Pancreas (tissue), 10 donors: ENCODE results near the gene KLHL15. TPM values are rescaled to one million over a fixed set of nuclear protein-coding genes. Genes with fewer than 3 reads are reported as not detected.
A peak's percentile ranks its signal among the peaks of the same experiment; 100 is the strongest.

ENCODE experiments used
- ATAC-seq, 4 donors: fragments of 200-7000 bp; cut with Tn5 transposase; one replicate each; pipeline versions ENCODE4 v1.8.0 to v1.9.1; 2020; ENCODE audit warnings: mild to moderate bottlenecking in 4 of 4, moderate library complexity in 4 of 4
- DNase-seq, 6 donors: peaks; one replicate each; pipeline ENCODE4 v3.0.0-alpha.2; 2020
- FAIRE-seq: peaks from 2 replicates; lab custom pipeline; 2012; peaks lifted over from hg19 to GRCh38; lab: Jason Lieb, UNC
- H3K27ac ChIP-seq, 4 donors: fragments of 200-600 bp; sonication (generic); 1 replicate in 3 of 4; 2 replicates in 1 of 4; pipeline versions ENCODE4 v1.5.0 to v1.8.0; 2020
- H3K27me3 ChIP-seq, 4 donors: fragments of 200-600 bp; one replicate each; pipeline ENCODE4 v1.8.0; 2021
- H3K36me3 ChIP-seq, 3 donors: fragments of 200-600 bp; sonication (generic) in 1 of 3; one replicate each; pipeline versions ENCODE4 v1.5.0 to v1.8.0; 2020 to 2021
- H3K4me1 ChIP-seq, 3 donors: fragments of 200-600 bp; one replicate each; pipeline ENCODE4 v1.8.0; 2021
- H3K4me3 ChIP-seq, 4 donors: fragments of 200-600 bp; sonication (generic) in 2 of 4; one replicate each; pipeline versions ENCODE4 v1.5.0 to v1.8.0; 2020 to 2021
- H3K9me3 ChIP-seq, 4 donors: fragments of 200-600 bp; one replicate each; pipeline ENCODE4 v1.8.0; 2021
- CTCF ChIP-seq, 4 donors: fragments of 200-600 bp; sonication (generic) in 3 of 4; IDR thresholded peaks; one replicate each; pipeline versions ENCODE4 v1.5.0 to v1.8.0; 2021; ENCODE audit warnings: antibody characterized with exemption in 4 of 4
- WGBS, 2 donors: extraction: QIAGEN DNeasy Blood & Tissue Kit; methylation state at CpG; one replicate each; pipeline ENCODE4 v1.1.7; 2013; 5-methylcytosine and 5-hydroxymethylcytosine counted together
- intact Hi-C, 3 donors: fragments of 100-400 bp; cut with DNase I; formaldehyde crosslinking; loops; one replicate each; pipeline versions ENCODE4 v1.11.1 to v1.14.2; 2022
- polyA plus RNA-seq, 2 donors: library from polyadenylated mRNA; stranded (reverse); fragments of 200-250 nt; gene quantifications; one replicate each; pipeline ENCODE4 v1.2.3, GENCODE V29; 2013
- total RNA-seq, 6 donors: library from RNA; stranded (reverse); fragmentation: NEBNext Ultra II Directional in 4 of 6; extraction: Animal tissue kit (Norgen Biotek cat#: 25700) in 4 of 6; gene quantifications; one replicate each; pipeline versions ENCODE4 v1.2.1 to v1.2.4, GENCODE V29; 2021 to 2023
- donor health status: healthy with polysubstance abuse.
- donor health status: DM: no; HTN: no; CAD: no; lungs with moderate emphysema.
- donor health status: DM: no; HTN: no; CAD: no.
- donor health status: control.
- donor health status: control.
- donor health status: Bipolar disorder and iron deficiency.
- donor health status: DM: yes; HTN: yes; CAD: no.
- donor health status: DM: no; HTN: no; CAD: no.
- donor health status: DM: no; HTN: no; CAD: no.
- donor health status: DM: yes; HTN: yes; CAD: no.

Gene KLHL15
- total and polyA plus RNA-seq, 8 donors, result 1.2 to 4.7 (median 4.2) TPM

GRCh38 chrX:23964191-23964590 is 62.8 kb downstream of the KLHL15 start:
- Histone ChIP-seq H3K9me3 (no peaks in the 10 kb centered on the region), H3K36me3 (no peaks in the 10 kb centered on the region), H3K27ac (no peak overlapping the region), H3K27me3 (peaks cover 0 to 4% (median 0%) of the 10 kb centered on the region in 4 donors), H3K4me3 (no peak overlapping the region), H3K4me1 (no peaks in the 10 kb centered on the region)
- no peak for TF ChIP-seq CTCF (IDR thresholded peaks at IDR 0.05)
- intact Hi-C loops, result no loop called here
- DNase-seq (no peak), FAIRE-seq (peak; percentile 51), ATAC-seq (no peak)
- 69 to 73% methylated on average over 5 of the region's 5 CpGs for WGBS, 2 donors

GRCh38 chrX:23959781-23960180 is 67.2 kb downstream of the KLHL15 start:
- no peaks in the 10 kb centered on the region for H3K4me1 ChIP-seq
- H3K27me3 ChIP-seq, result peaks cover 0 to 4% (median 2%) of the 10 kb centered on the region in 4 donors
- no peak overlapping the region for H3K27ac ChIP-seq
- WGBS, 2 donors, result 91 to 92% methylated on average over 3 of the region's 3 CpGs
- FAIRE-seq (no peak), DNase-seq (no peak), ATAC-seq (no peak)
- intact Hi-C loops, result no loop called here
- no peaks in the 10 kb centered on the region for H3K36me3 ChIP-seq
- TF ChIP-seq CTCF (IDR thresholded peaks at IDR 0.05), result no peak
- no peak overlapping the region for H3K4me3 ChIP-seq
- H3K9me3 ChIP-seq, result no peaks in the 10 kb centered on the region

- Histone ChIP-seq H3K4me3 (no peak overlapping the region), H3K36me3 (no peaks in the 10 kb centered on the region), H3K4me1 (no peaks in the 10 kb centered on the region), H3K9me3 (no peaks in the 10 kb centered on the region), H3K27ac (no peak overlapping the region), H3K27me3 (peaks cover 0 to 4% (median under 1%) of the 10 kb centered on the region in 4 donors)
- DNase-seq, result no peak
- FAIRE-seq, result no peak
- intact Hi-C loops, result no loop called here
- no peak for ATAC-seq
- 44 to 46% methylated on average over 4 of the region's 4 CpGs for WGBS, 2 donors
- no peak for TF ChIP-seq CTCF (IDR thresholded peaks at IDR 0.05)
Measured at GRCh38 chrX:23954396-23954795, 72.6 kb downstream of the KLHL15 start.

GRCh38 chrX:23953908-23954269 is 73.1 kb downstream of the KLHL15 start:
- no peaks in the 10 kb centered on the region for H3K9me3 ChIP-seq
- no peak for FAIRE-seq
- peaks cover 0 to 4% (median 0%) of the 10 kb centered on the region in 4 donors for H3K27me3 ChIP-seq
- H3K4me1 ChIP-seq, result no peaks in the 10 kb centered on the region
- H3K27ac ChIP-seq, result no peak overlapping the region
- no peak for TF ChIP-seq CTCF (IDR thresholded peaks at IDR 0.05)
- 86 to 88% methylated on average over 11 of the region's 11 CpGs for WGBS, 2 donors
- DNase-seq, result no peak
- no peak for ATAC-seq
- H3K4me3 ChIP-seq, result no peak overlapping the region
- H3K36me3 ChIP-seq, result no peaks in the 10 kb centered on the region
- intact Hi-C loops, result no loop called here

- H3K9me3 ChIP-seq, result no peaks in the 10 kb centered on the region
- no peaks in the 10 kb centered on the region for H3K4me1 ChIP-seq
- peak in 1 of 4 donors; percentile 26 for ATAC-seq
- FAIRE-seq, result no peak
- H3K36me3 ChIP-seq, result no peaks in the 10 kb centered on the region
- intact Hi-C loops, result no loop called here
- DNase-seq, result no peak
- WGBS, 2 donors, result 54 to 61% methylated on average over 9 of the region's 9 CpGs
- no peak overlapping the region for H3K4me3 ChIP-seq
- peaks cover 0 to 2% (median 0%) of the 10 kb centered on the region in 4 donors for H3K27me3 ChIP-seq
- H3K27ac ChIP-seq, result no peak overlapping the region
- no peak for TF ChIP-seq CTCF (IDR thresholded peaks at IDR 0.05)
Measured at GRCh38 chrX:23952984-23953907, 73.7 kb downstream of the KLHL15 start.
